Measurements from ENCODE around the gene SLC2A9.

GRCh38 chr4:10040049-10040892 lies 19.0 kb upstream of the SLC2A9 start:
- TF ChIP-seq NFRKB (IDR thresholded peaks at IDR 0.05) (no peak), ARNT (IDR thresholded peaks at IDR 0.05) (no peak), SP1 (IDR thresholded peaks at IDR 0.05) (no peak), ELF4 (IDR thresholded peaks at IDR 0.05) (no peak), FOXA1 (IDR thresholded peaks at IDR 0.05) (no peak), BHLHE40 (IDR thresholded peaks at IDR 0.05; ENCODE audit: borderline replicate concordance) (no peak), SUZ12 (IDR thresholded peaks at IDR 0.05) (no peak), FOXM1 (IDR thresholded peaks at IDR 0.05; ENCODE audit: borderline replicate concordance) (no peak), LEF1 (IDR thresholded peaks at IDR 0.05; ENCODE audit: borderline replicate concordance) (no peak), FOXK2 (IDR thresholded peaks at IDR 0.05) (no peak), TARDBP (IDR thresholded peaks at IDR 0.05) (no peak)
- TF ChIP-seq, protein P1, sequence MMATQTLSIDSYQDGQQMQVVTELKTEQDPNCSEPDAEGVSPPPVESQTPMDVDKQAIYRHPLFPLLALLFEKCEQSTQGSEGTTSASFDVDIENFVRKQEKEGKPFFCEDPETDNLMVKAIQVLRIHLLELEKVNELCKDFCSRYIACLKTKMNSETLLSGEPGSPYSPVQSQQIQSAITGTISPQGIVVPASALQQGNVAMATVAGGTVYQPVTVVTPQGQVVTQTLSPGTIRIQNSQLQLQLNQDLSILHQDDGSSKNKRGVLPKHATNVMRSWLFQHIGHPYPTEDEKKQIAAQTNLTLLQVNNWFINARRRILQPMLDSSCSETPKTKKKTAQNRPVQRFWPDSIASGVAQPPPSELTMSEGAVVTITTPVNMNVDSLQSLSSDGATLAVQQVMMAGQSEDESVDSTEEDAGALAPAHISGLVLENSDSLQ (IDR thresholded peaks at IDR 0.05) = no peak
